Osteocyte (in vitro differentiated cells): ENCODE results near the gene CALD1. TPM values are rescaled to one million over a fixed set of nuclear protein-coding genes. Genes with fewer than 3 reads are reported as not detected.

Experiments
- DNase-seq: peaks from one replicate; pipeline ENCODE4 v3.0.0; 2021; ENCODE audit warnings: mixed read lengths; ENCODE audit not compliant: unreplicated experiment; ENCODE audit errors: extremely low spot score
- H3K27ac Mint-ChIP-seq: one replicate; pipeline ENCODE4 v1.8.0; 2021; ENCODE audit warnings: mild to moderate bottlenecking, mixed read lengths; ENCODE audit not compliant: unreplicated experiment
- H3K27me3 Mint-ChIP-seq: one replicate; pipeline ENCODE4 v1.8.0; 2021; ENCODE audit warnings: mixed read lengths; ENCODE audit not compliant: unreplicated experiment
- H3K36me3 Mint-ChIP-seq: one replicate; pipeline ENCODE4 v1.8.0; 2021; ENCODE audit warnings: mixed read lengths; ENCODE audit not compliant: unreplicated experiment
- H3K4me1 Mint-ChIP-seq: one replicate; pipeline ENCODE4 v1.8.0; 2021; ENCODE audit warnings: mixed read lengths; ENCODE audit not compliant: unreplicated experiment
- H3K4me3 Mint-ChIP-seq: one replicate; pipeline ENCODE4 v1.8.0; 2021; ENCODE audit warnings: mild to moderate bottlenecking, moderate library complexity, mixed read lengths; ENCODE audit not compliant: unreplicated experiment
- H3K9me3 Mint-ChIP-seq: one replicate; pipeline ENCODE4 v1.8.0; 2021; ENCODE audit warnings: mixed read lengths; ENCODE audit not compliant: unreplicated experiment
- total RNA-seq: library from RNA; stranded (reverse); gene quantifications from 2 replicates; pipeline ENCODE4 v1.2.1, GENCODE V29; 2021
- TF ChIP-seq, protein P1 (sequence below): fragments of 200-600 bp; sonication (generic); IDR thresholded peaks from 2 replicates; pipeline ENCODE4 v1.5.0; 2021; ENCODE audit warnings: antibody characterized with exemption, mild to moderate bottlenecking, moderate library complexity

The CALD1 gene
- total RNA-seq, 1 donor from 2014 or later, result 807 TPM

DNA sequence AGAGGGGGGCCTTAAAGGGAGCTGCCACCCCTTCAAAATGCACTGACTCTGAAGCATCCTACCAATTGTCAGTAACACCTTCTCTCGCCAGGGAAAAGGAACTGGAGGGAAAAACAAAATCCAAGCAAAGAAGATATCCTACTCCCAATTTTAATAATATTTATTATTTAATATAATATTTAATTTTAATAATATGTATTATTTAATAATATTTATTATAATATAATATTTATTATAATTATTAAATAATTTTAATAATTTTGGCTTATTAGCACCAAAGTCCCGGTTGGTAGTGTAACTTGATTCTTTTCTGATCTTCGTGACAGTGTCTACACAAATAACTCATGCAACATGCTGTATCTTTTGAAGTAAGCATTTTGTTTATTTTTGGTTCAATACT lies 148.3 kb downstream of the CALD1 start:
- DNase-seq, result no peak
- Mint-ChIP-seq H3K27me3 (no peaks in the 10 kb centered on the region), H3K27ac (peak overlapping the region; percentile 44), H3K36me3 (peaks cover 54% of the 10 kb centered on the region), H3K9me3 (peaks cover 7% of the 10 kb centered on the region), H3K4me3 (no peak overlapping the region), H3K4me1 (peaks cover 55% of the 10 kb centered on the region)
- TF ChIP-seq, protein P1, sequence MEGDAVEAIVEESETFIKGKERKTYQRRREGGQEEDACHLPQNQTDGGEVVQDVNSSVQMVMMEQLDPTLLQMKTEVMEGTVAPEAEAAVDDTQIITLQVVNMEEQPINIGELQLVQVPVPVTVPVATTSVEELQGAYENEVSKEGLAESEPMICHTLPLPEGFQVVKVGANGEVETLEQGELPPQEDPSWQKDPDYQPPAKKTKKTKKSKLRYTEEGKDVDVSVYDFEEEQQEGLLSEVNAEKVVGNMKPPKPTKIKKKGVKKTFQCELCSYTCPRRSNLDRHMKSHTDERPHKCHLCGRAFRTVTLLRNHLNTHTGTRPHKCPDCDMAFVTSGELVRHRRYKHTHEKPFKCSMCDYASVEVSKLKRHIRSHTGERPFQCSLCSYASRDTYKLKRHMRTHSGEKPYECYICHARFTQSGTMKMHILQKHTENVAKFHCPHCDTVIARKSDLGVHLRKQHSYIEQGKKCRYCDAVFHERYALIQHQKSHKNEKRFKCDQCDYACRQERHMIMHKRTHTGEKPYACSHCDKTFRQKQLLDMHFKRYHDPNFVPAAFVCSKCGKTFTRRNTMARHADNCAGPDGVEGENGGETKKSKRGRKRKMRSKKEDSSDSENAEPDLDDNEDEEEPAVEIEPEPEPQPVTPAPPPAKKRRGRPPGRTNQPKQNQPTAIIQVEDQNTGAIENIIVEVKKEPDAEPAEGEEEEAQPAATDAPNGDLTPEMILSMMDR, result no peak

DNA sequence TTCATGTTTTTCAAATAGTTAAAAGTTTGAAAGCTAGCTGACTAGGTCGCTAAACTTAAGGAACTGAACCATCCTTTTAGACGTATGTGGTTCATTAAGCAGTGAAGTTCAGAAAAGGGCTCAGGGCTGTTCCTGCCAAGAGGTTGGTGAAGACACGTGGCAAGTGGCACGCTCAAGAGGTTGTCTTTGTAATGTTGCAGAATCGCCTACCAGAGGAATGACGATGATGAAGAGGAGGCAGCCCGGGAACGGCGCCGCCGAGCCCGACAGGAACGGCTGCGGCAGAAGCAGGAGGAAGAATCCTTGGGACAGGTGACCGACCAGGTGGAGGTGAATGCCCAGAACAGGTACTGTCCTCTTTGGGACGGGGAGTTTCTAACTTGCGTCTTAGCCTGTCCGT lies 149.1 kb downstream of the CALD1 start:
- no peak overlapping the region for H3K27ac Mint-ChIP-seq
- TF ChIP-seq, protein P1, result no peak
- H3K9me3 Mint-ChIP-seq, result peaks cover 7% of the 10 kb centered on the region
- H3K4me1 Mint-ChIP-seq, result peaks cover 59% of the 10 kb centered on the region
- no peak for DNase-seq
- H3K4me3 Mint-ChIP-seq, result no peak overlapping the region
- peaks cover 62% of the 10 kb centered on the region for H3K36me3 Mint-ChIP-seq
- no peaks in the 10 kb centered on the region for H3K27me3 Mint-ChIP-seq

DNA sequence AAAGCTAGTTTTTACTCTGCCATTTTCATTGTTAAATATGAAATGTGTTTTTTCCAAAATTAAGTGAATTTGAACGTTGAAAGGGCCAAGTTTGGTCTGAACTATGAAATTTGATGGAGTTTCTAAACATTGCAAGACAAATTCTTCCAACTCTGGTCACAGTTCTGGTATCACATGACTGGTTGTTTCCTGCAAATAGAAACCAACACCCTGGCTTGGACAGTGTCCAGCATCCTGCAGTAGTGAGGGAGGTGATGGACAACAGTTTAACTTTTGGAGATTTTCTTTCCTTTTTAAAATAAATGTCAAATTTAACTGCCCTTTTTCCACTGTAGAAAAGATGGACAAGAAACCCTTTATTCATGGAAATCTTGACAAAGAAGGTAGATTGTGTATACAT lies 152.1 kb downstream of the CALD1 start:
- H3K27ac Mint-ChIP-seq, result peak overlapping the region; percentile 94
- no peak for DNase-seq
- H3K9me3 Mint-ChIP-seq, result peaks cover 7% of the 10 kb centered on the region
- peaks cover 72% of the 10 kb centered on the region for H3K4me1 Mint-ChIP-seq
- peaks cover 75% of the 10 kb centered on the region for H3K36me3 Mint-ChIP-seq
- TF ChIP-seq, protein P1, result no peak
- H3K27me3 Mint-ChIP-seq, result no peaks in the 10 kb centered on the region
- H3K4me3 Mint-ChIP-seq, result peak overlapping the region; percentile 4

DNA sequence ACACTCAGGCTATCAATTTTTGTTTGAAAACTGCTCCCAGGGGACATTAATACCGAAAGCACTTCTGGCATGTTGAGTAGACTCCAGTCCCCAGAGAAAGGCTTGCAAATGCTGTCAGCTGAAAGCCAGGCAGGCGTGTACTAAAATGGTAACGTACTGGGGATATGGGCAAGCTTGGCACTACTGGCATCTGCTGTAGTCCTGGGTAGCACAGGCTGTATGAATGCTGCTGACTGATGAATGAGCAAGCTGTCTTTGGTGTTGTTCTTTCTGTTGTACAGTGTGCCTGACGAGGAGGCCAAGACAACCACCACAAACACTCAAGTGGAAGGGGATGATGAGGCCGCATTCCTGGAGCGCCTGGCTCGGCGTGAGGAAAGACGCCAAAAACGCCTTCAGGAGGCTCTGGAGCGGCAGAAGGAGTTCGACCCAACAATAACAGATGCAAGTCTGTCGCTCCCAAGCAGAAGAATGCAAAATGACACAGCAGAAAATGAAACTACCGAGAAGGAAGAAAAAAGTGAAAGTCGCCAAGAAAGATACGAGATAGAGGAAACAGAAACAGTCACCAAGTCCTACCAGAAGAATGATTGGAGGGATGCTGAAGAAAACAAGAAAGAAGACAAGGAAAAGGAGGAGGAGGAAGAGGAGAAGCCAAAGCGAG lies 153.4 kb downstream of the CALD1 start:
- peaks cover 80% of the 10 kb centered on the region for H3K4me1 Mint-ChIP-seq

DNA sequence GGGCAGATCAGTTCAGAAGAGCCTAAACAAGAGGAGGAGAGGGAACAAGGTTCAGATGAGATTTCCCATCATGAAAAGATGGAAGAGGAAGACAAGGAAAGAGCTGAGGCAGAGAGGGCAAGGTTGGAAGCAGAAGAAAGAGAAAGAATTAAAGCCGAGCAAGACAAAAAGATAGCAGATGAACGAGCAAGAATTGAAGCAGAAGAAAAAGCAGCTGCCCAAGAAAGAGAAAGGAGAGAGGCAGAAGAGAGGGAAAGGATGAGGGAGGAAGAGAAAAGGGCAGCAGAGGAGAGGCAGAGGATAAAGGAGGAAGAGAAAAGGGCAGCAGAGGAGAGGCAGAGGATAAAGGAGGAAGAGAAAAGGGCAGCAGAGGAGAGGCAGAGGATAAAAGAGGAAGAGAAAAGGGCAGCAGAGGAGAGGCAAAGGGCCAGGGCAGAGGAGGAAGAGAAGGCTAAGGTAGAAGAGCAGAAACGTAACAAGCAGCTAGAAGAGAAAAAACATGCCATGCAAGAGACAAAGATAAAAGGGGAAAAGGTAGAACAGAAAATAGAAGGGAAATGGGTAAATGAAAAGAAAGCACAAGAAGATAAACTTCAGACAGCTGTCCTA lies 154.1 kb downstream of the CALD1 start:
- peaks cover 7% of the 10 kb centered on the region for H3K9me3 Mint-ChIP-seq
- H3K27ac Mint-ChIP-seq, result peak overlapping the region; percentile 94
- peak overlapping the region; percentile 63 for H3K4me3 Mint-ChIP-seq
- peaks cover 82% of the 10 kb centered on the region for H3K36me3 Mint-ChIP-seq
- TF ChIP-seq, protein P1, result no peak
- H3K4me1 Mint-ChIP-seq, result peaks cover 84% of the 10 kb centered on the region
- no peak for DNase-seq
- H3K27me3 Mint-ChIP-seq, result no peaks in the 10 kb centered on the region

More for the DNA sequence above, 153.4 kb downstream of the CALD1 start:
- peak; percentile 85 for DNase-seq
- TF ChIP-seq, protein P1, result no peak
- H3K9me3 Mint-ChIP-seq, result peaks cover 7% of the 10 kb centered on the region
- H3K36me3 Mint-ChIP-seq, result peaks cover 79% of the 10 kb centered on the region
- no peaks in the 10 kb centered on the region for H3K27me3 Mint-ChIP-seq
- H3K4me3 Mint-ChIP-seq, result peak overlapping the region; percentile 63
- peak overlapping the region; percentile 94 for H3K27ac Mint-ChIP-seq
